Stimulated activated CD8-positive, alpha-beta memory T cell treated with anti-CD3 and anti-CD28 coated beads, Interleukin-7, amount 100 ng/mL, for 24 hours (primary cell): ENCODE data around the gene RBSN.

ENCODE experiments used
- DNase-seq: peaks from one replicate; pipeline ENCODE4 v3.0.0-alpha.2; 2020; ENCODE audit warnings: low read depth

Gene RBSN

GRCh38 chr3:15099364-15100098 is 583 bp upstream of the RBSN start:
- DNase-seq = no peak

GRCh38 chr3:15097891-15098290 is 1.1 kb downstream of the RBSN start:
- DNase-seq = no peak

- DNase-seq = no peak
These were observed 2.9 kb downstream of the RBSN start for GRCh38 chr3:15096046-15096445.

- no peak for DNase-seq
These were observed 4.6 kb downstream of the RBSN start for GRCh38 chr3:15094187-15094875.

GRCh38 chr3:15092686-15093085 is 6.3 kb downstream of the RBSN start:
- no peak for DNase-seq

- no peak for DNase-seq
These were observed 7.4 kb downstream of the RBSN start for GRCh38 chr3:15091575-15091974.

- no peak for DNase-seq
These were observed 9.7 kb downstream of the RBSN start for GRCh38 chr3:15089201-15089600.

GRCh38 chr3:15086699-15087098 is 12.2 kb downstream of the RBSN start:
- DNase-seq = no peak

- no peak for DNase-seq
These were observed 12.7 kb downstream of the RBSN start for GRCh38 chr3:15086263-15086662.

- DNase-seq = no peak
These were observed 15.7 kb downstream of the RBSN start for GRCh38 chr3:15083252-15083651.

GRCh38 chr3:15081960-15082664 is 16.8 kb downstream of the RBSN start:
- DNase-seq = no peak

GRCh38 chr3:15079091-15079490 is 19.9 kb downstream of the RBSN start:
- no peak for DNase-seq

- no peak for DNase-seq
These were observed 24.4 kb downstream of the RBSN start for GRCh38 chr3:15074500-15074899.

- DNase-seq = no peak
These were observed 27.2 kb downstream of the RBSN start for GRCh38 chr3:15071699-15072098.

- no peak for DNase-seq
These were observed 29.5 kb downstream of the RBSN start for GRCh38 chr3:15069441-15069840.

- no peak for DNase-seq
These were observed 32.5 kb downstream of the RBSN start for GRCh38 chr3:15066467-15066866.

GRCh38 chr3:15065550-15066007 is 33.4 kb downstream of the RBSN start:
- no peak for DNase-seq

GRCh38 chr3:15064835-15065549 is 34.0 kb downstream of the RBSN start, which contains the start of gene MRPS25:
MRPS25 (minus strand) TSS chr3:15065315; CDS start chr3:15065194, 121 bp downstream.
- DNase-seq = peak; percentile 72

GRCh38 chr3:15064299-15064834 is 34.6 kb downstream of the RBSN start:
- DNase-seq = no peak

- no peak for DNase-seq
These were observed 35.2 kb downstream of the RBSN start for GRCh38 chr3:15063656-15064286.

- DNase-seq = no peak
These were observed 35.7 kb downstream of the RBSN start for GRCh38 chr3:15063238-15063637.
